ENCODE results near the gene NACC1.

NACC1 gene

DNA sequence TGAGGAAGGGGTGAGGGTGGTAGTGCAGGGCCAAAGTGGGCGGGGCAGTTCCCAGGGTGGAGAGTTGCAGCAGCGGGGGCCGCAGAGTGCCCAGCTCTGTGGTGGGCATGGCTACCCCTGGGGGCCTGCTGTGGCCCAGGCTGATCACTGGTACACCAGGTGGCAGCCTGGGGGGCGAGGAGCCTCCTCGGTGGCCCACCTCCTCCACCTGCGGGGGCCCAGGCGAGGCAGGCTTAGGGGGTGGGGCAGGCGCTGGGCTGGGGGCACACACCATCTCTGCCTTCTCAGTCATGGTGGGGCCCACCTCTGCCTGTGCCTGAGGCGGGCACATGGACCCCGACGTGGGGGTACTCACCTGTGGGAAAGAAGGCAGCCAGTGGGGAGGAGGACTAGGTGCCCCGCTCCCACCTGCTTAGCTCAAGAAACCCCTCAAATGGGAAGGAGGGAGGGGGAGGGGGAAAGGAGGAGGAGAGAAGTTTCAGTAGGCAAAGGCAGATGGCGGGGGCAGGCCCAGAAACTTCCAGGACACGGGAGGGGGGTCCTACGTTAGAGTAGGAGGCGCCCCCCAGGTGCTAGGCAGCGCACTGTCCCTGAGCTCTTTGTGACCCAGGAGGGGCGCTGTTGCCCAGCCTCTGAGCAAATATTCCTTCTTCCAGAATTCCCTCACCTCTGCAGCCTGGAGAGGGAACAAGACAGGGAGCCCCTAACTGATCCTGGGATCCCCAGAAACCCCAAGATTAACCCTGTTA, 17.0 kb upstream of the NACC1 start:
- DNase-seq = no peak

DNA sequence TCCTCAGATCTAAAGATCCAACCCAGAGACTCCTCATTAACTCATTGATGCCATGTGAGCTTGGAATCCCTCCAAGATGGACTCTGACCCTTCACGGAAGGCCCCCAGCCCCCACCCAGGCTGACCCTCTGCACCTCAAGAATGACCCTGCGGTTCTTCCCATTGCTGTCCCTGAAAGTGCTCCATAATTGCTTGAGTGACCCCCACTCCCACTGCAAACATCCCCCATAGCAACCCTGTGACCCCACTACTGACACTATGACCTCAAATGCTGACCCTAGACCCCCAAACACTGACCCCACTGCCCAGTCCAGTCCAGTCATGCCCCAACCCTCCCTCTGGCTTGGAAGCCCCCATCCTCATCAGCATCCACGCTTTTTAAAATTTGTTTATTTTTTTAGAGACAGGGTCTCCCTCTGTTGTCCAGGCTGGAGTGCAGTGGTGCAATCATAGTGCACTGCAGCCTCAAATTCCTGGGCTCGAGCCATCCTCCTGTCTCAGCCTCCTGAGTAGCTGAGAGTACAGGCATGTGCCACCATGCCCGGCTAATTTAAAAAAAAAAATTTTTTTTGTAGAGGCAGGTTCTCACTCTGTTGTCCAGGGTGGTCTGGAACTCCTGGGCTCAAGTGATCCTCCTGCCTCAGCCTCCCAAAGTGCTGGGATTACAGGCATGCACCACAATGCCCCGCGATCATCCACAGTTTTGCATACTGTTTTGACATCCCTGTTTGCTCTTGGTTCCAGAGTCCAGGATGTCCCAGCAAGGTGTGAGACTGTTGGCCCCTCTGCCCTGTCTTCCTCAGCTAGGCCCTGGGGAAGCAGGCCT, 16.3 kb upstream of the NACC1 start:
- no peak for DNase-seq

DNA sequence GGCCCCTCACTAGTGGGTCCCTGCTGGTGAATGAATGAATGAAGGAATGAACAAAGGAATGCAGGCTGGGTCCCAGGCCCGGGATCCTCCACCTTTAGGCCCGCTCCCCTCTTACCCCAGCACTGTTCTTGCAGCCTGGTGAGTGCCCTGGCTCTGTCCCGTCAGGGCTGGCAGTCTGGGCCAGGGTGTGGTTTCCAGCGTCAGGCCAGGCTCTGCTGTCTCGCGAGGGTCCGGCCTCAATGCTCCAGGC, 15.7 kb upstream of the NACC1 start:
- DNase-seq = no peak

DNA sequence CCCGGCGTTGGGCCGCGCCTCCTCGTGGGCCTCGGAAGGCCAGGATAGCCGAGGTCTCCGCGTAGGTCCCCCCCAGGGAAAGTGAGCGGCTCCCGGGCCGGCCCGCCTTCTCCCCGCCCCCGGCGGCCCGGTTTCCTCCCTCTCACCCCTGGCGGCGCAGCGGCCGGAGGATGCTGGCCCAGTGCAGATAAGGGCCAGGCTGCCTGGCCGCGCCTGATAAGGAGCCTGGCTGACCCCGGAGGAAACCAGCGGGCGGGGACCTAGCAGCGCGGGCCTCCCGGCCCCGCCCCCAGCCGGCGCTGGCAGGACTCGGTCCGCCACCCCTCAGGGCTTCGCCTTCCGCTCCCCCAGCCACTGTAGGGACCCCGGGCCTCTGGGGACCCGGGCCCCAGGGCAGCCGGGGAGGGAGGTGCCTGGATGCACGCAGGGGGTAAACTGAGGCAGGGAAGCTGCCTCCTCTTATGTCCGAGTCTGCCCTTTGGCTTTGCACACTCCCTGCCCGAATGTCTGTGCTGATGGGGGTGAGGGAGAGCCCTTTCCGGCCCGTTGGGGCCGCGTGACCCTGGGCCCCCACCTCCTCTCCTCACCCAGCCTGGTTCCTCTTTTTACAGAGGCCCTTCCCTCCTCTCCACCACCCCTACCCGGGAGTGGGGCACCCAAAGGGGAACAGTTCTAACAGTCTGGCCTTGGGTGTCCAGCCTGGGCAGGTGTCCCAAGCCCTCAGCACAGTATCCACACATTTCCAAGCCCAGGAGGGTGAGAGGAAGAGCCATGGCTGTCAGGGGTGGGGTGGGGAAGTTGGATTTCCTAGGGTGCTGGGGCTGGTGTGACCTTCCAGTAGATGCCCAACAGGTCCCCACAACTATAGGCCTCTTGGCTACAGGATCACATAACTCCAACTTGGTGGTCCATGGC, 15.1 kb upstream of the NACC1 start, which contains the start of gene LYL1:
TSS of gene LYL1 (minus strand) at position 193 of the 915 bp plus-strand sequence. CDS start 1,687 bp downstream, outside the sequence.
- peak; percentile 75 for DNase-seq

DNA sequence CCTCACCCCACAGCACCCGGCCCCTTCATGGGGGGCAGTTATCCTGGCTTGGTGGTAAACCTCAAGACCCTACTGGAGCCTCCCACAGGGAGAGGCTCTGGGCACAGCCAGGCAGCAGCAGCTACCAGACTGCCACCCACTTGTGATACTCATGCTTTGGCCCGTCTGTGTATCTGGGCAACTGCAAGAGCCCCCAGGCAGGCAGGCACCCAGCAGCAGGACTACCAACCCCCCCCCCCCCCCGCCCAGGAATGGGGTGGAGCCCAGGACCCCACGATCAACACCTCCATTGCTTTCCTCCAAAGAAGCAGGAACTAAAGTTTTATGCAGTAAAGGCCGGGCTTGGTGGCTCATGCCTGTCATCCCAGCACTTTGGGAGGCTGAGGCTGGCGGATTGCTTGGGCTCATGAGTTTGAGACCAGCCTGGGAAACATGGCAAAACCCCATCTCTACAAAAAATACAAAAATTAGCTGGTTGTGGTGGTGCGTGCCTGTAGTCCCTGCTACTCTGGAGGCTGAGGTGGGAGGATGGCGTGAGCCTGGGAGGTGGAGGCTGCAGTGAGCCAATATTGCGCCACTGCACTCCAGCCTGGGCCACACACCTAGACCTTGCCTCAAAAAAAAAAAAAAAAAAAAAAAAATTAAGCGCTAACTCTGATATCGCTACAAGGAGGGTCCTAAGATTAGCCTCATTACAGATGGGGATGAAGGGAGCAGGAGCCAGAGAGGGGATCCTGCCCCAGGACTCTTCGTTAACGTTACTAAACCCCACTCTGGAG, 14.3 kb upstream of the NACC1 start:
- DNase-seq = no peak

DNA sequence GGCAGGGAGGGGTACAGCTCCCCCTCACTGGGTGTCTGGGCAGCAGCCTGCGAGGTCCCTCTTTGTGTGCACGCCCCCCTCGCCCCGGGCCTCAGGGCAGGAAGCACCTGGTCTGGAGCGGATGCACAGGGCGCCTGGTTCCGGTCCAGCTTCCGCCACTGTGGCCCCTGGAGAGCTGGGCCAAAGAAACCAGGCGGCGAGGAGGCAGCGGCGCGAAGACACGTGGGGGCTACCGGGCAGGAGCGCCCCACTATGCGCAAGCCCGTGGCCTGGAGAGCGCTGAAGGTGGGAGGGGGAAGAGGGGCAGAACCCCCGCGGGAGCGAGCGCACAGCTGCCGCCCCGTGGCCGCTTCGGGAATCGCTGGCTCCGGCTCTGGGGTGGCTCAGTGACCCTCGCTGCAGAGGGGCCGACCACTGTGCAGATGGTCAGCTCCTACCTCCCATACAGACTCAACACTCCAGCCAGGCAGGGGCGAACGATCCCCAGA, 13.7 kb upstream of the NACC1 start:
- DNase-seq = peak; percentile 91

DNA sequence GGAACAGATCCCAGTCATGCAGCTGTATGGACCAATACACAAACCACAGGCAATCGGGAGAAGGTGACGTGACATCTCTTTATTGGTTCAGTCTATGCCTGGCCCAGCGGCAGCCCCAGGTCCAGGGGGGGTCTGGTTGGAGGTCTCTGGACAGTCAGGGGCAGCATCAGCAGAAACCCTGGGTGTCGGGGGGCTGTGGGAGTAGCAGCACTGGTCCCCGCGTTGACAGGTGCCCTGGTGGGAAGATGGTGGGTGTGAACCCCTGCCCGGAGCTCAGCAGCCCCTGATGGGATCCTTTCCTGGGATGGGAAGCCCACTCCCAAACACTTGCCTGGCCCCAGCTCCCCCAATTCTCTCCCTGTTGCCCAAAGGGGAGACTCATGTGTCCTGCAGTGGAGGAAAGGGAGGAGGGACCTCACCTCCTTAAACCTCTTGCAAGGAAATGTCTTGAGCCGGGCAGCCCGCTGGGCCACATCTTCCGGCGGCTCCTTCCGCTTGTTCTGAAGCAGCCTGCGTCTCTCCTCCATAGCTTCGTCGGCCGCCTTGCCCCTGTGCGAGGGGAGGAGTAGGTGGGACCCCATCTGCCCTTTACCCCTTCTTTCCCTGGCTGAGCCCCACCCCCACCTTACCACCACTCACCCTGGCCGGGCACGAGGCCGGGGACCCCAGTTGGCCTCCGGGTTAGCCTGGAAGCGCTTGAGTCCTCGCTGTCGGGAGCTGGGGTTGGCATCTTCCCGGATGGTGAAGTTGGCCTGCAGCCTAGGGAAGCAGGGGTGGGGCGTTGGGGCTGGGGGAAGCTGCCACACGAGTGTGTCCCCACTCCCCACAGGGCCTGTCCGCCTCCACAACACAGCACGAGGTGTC, 13.0 kb upstream of the NACC1 start:
- DNase-seq = peak; percentile 71

DNA sequence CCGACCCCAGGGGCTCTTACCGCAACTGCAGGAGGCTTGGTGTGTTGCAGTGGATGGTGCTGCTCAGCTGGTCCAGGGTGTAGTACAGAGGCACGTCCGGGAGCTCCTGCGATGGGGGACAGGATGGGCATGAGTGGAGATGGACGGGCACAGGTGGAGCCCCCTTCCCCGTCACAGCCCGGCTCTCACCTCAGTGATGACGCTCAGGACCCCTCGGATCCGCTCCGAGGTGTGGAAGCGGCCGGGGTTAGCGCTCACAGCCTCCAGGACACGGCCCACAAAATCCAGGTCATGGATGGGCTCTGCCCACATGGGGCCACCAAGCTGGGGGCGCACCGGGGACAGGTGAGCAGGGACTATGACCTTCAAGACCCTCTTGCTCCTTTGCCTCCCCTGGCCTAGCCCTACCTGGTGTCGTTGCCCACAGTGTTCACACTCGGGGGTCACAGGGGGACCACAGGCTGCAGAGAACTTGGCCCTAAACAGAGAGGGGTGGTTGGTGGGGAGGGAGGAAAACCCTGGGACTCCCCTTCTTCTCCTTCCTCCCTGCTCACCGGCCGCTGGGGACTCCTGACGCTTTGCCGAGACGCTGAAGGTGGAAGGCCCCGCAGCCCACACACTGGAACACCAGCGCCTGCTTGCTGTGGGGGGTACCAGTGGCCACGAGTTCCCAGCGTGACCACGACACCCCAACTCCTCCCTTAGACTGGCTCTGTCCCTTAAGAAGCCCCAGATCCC, 8.5 kb upstream of the NACC1 start:
- no peak for DNase-seq

DNA sequence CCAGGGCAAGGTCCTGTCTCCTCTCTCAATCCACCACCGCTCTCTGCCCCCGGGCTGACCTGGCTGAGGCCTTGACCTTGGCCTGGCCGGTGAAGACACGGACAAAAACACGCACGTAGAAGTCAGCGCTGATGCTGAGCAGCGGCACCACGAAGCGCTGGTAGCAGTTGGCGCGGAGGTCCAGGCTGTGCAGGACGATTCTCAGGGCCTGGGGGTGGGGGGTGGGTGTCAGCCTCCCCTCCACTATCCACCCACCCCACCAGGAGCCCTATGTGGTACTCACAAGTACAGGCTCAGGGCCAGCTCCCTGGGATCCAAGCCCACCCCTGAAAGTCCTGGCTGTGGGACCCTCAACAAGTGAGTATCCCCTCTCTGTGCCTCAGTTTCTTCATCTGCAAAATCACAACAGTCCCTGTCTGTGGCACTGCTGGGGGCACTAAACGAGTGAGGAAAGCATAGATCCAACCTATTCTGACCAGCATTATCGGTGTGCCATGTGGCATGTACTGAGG, 7.9 kb upstream of the NACC1 start:
- DNase-seq = no peak

DNA sequence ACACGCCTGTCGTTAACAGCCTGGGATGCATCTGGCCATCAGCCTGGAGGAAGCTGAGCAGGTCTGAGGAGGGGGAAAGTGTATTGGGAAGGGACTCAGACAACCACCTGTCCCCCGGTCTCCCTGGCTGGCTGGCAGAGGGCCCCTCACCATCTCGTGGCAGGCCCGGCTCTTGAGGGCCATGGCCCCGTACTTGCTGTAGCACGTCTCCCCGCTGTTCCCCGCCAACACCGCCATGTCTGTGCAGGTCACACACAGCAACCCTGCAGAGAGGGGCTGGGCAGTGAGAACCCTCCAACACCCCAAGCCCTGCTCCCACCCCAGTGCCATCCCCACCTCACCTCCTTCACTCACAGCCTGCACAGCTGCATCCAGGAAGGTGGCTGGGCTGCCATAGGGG, 5.5 kb upstream of the NACC1 start:
- DNase-seq = no peak

DNA sequence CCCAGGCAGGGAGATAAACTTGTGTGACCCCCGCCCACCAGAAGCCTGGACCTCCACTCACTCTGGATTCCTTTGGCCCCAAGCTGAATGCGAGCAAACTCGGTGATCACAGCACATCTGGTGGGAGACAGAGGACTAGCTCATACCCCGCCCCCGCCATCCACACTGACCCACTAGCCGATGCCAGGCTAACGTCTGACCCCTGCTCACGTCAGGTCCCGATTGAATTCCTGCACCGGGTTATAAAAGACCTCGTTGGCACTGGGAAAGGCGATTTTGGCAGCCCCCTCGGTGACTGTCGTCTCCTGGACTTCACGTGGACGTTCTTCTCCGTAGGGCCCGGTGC, 2.2 kb upstream of the NACC1 start:
- no peak for DNase-seq

DNA sequence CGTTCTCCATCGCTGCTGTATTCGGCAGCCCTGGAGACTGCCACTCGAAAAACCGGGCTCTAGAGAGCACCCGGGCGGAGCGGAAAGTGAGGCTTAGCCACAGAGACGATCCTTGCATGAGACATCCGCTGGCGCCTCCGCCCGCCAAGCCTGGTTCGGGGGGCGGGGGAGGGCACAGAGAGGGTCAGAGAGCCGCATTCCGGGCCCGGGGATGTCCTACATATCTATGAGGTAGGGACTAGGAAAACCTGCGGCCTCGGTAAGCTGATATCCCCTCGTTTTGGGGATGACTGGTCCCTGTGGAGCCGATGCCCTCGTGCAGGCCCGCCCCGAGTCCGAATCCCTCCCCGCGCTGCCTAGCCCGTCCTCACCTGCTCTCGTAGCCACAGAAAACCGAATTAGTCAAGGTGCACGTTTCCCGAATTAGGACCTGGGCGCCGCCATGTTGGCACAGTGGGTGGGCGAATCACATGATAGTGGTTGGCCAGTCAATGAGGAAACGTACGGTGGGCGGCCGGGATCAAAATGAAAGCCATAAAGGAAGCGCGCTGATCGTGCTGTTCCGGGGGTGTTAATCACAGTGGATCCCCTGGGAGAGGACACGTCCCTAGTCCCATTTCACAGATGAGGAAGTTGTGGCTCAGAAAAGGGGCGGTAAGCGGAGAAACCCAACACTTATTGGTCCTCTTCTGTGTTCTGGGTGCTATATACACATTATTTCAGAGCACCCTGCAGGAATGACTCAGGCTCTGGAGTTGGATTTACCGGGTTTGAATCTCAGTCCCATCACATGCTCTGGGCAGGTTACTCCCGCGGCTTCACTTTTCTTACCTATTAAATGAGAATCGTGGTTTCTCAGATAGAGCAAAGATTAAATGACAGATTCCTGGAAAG, 1.5 kb upstream of the NACC1 start, which contains the start of gene TRMT1:
TSS of gene TRMT1 (minus strand) at position 459 of the 894 bp plus-strand sequence. CDS start at position 118, 341 bp downstream.
- DNase-seq = peak; percentile 92

DNA sequence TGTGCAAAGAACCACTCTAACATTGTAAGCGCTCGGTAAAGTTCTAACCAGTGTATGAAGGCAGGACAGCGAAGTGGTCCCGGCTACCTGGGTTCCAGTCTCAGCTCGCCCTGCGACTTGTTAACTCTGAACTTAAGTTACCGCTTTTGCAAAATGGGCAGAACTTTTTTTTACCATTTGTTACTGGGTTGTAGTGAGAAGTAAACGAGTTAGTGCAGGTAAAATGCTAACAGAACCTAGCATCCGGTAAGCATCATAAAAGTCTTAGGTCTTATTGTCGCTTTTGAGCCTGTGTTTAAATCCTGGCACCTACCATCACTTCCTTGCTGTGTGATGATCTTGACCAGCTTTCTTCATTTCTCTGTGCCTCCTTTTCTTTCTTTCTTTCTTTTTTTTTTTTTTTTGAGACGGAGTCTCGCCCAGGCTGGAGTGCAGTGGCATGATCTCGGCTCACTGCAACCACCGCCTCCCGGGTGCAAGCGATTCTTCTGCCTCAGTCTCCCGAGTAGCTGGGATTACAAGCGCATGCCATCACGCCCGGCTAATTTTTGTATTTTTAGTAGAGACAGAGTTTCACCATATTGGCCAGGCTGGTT, 790 bp upstream of the NACC1 start:
- no peak for DNase-seq

DNA sequence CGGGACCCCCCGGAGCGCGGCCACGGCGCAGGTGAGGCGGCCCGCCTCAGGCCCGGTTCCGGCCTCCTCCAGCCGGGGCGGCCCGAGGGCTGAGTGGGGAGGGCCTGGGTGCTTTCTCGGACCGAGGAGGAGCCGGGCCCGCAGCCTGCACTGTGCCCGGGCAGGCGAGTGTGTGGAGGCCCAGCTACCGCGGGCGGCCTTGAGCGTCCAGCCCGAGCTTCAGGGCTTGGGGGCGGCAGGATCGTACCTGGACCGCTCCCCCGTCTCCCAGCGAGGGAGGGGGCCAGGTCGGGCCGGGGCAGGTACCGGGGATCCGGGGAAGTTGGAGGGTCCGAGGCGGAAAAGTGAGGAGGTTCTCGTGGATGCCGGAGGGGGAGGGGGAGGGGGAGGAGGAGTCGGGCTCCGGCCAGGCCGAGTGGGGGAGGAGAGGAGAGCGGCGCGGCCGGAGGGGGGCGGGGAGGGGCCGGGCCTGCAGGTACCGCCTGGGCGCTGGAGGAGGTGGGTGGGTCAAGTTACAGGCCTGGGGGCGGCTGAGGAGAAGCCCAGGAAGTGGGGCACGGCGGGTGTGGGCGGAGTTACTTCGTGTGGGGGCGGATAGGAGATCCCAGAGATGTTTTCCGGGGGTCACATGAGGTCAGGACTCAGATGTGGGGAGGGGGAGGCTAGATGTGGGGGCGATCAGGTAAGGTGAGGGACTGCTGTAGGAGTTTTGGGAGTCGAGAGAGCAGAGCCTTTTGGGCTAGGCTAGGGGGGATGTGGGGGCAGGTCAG, 545 bp downstream of the NACC1 start:
- DNase-seq = peak; percentile 70

DNA sequence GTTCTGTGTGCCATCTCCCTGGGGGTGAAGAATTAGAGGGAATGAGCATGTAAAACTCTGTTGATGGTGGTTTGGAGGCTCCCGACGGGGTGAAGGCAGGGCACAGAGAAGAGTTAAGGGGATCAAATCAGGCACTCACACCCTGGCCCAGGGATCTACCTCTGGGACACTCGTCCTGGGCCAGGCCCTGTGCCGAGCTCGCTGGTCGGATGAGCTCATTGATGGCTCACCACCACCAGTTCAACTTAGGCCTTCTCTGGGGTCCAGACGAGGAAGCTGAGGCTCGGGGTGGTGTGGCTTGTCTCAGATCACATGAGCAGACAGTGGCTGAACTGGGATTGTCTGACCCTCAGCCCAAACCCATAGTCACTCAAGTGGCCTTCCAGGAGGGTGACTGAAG, 1.6 kb downstream of the NACC1 start:
- no peak for DNase-seq

DNA sequence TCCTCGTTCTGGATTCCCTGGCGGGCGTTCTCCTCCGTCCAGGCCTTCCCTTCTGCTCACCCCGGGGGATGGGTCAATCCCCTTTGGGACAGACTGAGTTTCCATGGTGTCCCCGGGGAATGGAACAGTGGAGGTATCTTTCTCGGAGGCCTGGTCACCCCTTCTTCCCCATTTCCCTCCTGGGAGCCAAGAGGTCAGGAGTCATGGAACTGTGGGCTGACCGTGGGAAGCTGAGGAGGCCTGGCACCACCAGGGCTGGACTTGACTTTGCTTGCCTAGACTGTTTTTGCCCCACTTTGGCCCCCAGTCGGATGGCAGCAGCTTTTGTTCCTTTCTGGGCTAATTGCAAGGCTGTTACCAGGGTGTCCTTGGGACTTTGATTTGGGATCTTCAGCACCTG, 2.0 kb downstream of the NACC1 start:
- DNase-seq = no peak

DNA sequence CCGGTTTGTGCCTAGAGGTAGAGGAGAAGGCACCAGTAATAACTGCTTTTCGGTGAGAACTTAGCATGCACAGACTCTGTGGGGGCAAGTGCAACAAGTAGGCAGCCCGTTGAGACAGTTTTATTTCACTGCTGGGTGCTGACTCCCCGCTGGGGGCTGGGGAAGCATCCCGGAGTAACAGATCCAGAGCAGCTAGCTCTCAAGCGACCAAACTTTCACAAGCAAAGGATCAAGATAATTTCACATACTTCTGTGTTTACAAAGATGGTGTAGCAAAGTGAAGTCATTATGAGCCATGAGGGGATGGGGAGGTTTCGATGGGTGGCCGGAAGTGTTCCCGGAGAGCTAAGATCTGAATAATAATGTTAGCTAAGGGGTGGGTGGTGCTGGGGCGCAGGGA, 2.8 kb downstream of the NACC1 start:
- DNase-seq = no peak
